ENCODE measurements around the gene CPN2. TPM values are rescaled to one million over a fixed set of nuclear protein-coding genes. Genes with fewer than 3 reads are reported as not detected.

Gene CPN2
- total and polyA plus RNA-seq, 10 of the 15 experiments (the other 5 are each of a cell fraction or from before 2014, with no cell fraction given), result not detected

DNA sequence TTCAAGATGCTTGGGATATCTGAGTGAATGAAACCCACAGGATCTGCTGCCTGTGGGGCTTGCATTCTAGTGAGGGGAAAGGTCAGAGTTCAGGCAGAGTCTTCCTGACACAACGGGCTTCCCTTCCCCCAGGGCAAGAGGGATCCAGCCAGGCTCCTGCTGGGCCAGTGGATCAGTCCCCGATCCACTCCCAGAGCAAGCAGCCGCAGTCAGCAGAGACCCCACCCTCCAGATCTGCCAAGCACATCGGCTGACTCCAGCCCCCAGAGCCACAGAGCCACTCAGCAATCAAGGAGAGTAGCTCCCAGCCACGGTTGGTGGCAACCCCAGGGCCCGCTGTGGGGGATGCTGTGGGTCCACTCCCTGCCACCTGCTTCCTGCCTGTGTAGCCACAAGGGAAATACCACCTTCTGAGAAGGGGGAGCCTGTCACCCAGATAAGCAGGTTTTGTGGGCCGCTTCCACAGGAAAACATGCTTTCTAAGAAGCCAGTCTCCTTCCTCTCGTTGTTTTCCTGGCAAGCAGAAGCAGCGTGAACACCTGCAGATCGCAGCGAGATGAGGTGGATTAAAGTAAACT lies 44.9 kb downstream of the CPN2 start (continued):
- TF ChIP-seq TCF3 (IDR thresholded peaks at IDR 0.05; ENCODE audit: borderline replicate concordance, insufficient read depth, low read depth, low read length), result peak; percentile 79
- peak; percentile 55 for TF ChIP-seq RUNX3 (IDR thresholded peaks at IDR 0.05; ENCODE audit: low read length)
- TF ChIP-seq TCF12 (IDR thresholded peaks at IDR 0.05; ENCODE audit: low read depth, low read length), result peak; percentile 80
- peak; percentile 17 for TF ChIP-seq SP1 (IDR thresholded peaks at IDR 0.05; ENCODE audit: low read depth, low read length)
- TF ChIP-seq GATAD2B (conservative IDR thresholded peaks at IDR 0.05; ENCODE audit: low read depth), result 0 out of 2 replicates have a peak, but pooled peaks have one; percentile 25
- no peak for TF ChIP-seq RELA (IDR thresholded peaks at IDR 0.05; ENCODE audit: borderline replicate concordance, partially characterized antibody)
- TF ChIP-seq SRF (IDR thresholded peaks at IDR 0.05; ENCODE audit: low read depth in 2 of 2, low read length in 2 of 2), result no peak
- TF ChIP-seq GABPA (IDR thresholded peaks at IDR 0.05; ENCODE audit: low read depth), result no peak
- no peak for TF ChIP-seq SPI1 (IDR thresholded peaks at IDR 0.05; ENCODE audit: borderline replicate concordance, insufficient read depth, low read depth, low read length)
- TF ChIP-seq PAX5 (IDR thresholded peaks at IDR 0.05; ENCODE audit: borderline replicate concordance, low read depth, low read length), result peak; percentile 28; the same call in 1 of the 2 replicates
- no peak for TF ChIP-seq CREM (IDR thresholded peaks at IDR 0.05; ENCODE audit: low read depth)
- peak; percentile 72 for TF ChIP-seq EED (IDR thresholded peaks at IDR 0.05; ENCODE audit: low read depth)
- TF ChIP-seq ATF7 (IDR thresholded peaks at IDR 0.05; ENCODE audit: low read depth), result peak; percentile 51; the same call in 1 of the 2 replicates
